Keratinocyte (primary cell): ENCODE data around the gene SEC16A. TPM values are rescaled to one million over a fixed set of nuclear protein-coding genes. Genes with fewer than 3 reads are reported as not detected.

Experiments used
- DNase-seq: peaks from one replicate; pipeline ENCODE4 v3.0.0-alpha.2; 2011; ENCODE audit warnings: low read depth, missing footprints, low spot score
- FAIRE-seq: peaks from 2 replicates; lab custom pipeline; 2011; peaks lifted over from hg19 to GRCh38; lab: Jason Lieb, UNC
- H2AFZ ChIP-seq: 2 replicates; pipeline ENCODE4 v1.6.0; 2012; ENCODE audit warnings: low read length, control low read depth, inconsistent platforms; ENCODE audit not compliant: control insufficient read depth
- H3K27ac ChIP-seq: 2 replicates; pipeline ENCODE4 v1.5.1; 2011; ENCODE audit warnings: low read length; ENCODE audit not compliant: control insufficient read depth, insufficient read depth
- H3K27me3 ChIP-seq: 3 replicates; pipeline ENCODE4 v1.6.0; 2011; ENCODE audit warnings: low read length; ENCODE audit not compliant: control insufficient read depth, insufficient read depth; ENCODE audit errors: extremely low read depth
- H3K36me3 ChIP-seq, 2 experiments: 2 replicates in 1 of 2; 3 replicates in 1 of 2; pipeline ENCODE4 v1.5.1; 2011; ENCODE audit warnings: low read length in 2 of 2, mild to moderate bottlenecking in 1 of 2; ENCODE audit not compliant: control insufficient read depth in 2 of 2, insufficient read depth in 2 of 2; ENCODE audit errors: extremely low read depth in 1 of 2
- H3K4me1 ChIP-seq: 3 replicates; pipeline ENCODE4 v1.5.1; 2011; ENCODE audit warnings: low read length; ENCODE audit not compliant: control insufficient read depth, insufficient read depth; ENCODE audit errors: extremely low read depth
- H3K4me2 ChIP-seq: 3 replicates; pipeline ENCODE4 v1.6.0; 2011; ENCODE audit warnings: low read depth, low read length; ENCODE audit not compliant: control insufficient read depth, insufficient read depth; ENCODE audit errors: extremely low read depth
- H3K4me3 ChIP-seq, 3 experiments: fragments of 200-600 bp in 1 of 3; sonication (generic) in 1 of 3; 2 replicates in 2 of 3; 3 replicates in 1 of 3; pipeline ENCODE4 v1.5.1; 2011 to 2016; ENCODE audit warnings: low read length in 3 of 3, mild to moderate bottlenecking in 3 of 3, control low read depth in 2 of 3, inconsistent platforms in 1 of 3, low read depth in 1 of 3, mixed read lengths in 1 of 3, mixed run types in 1 of 3, moderate library complexity in 1 of 3; ENCODE audit not compliant: control insufficient read depth in 2 of 3, insufficient read depth in 2 of 3; ENCODE audit errors: extremely low read depth in 1 of 3
- H3K79me2 ChIP-seq: 2 replicates; pipeline ENCODE4 v1.6.0; 2012; ENCODE audit warnings: low read length; ENCODE audit not compliant: control insufficient read depth, insufficient read depth
- H3K9ac ChIP-seq: 3 replicates; pipeline ENCODE4 v1.6.0; 2011; ENCODE audit warnings: low read length; ENCODE audit not compliant: control insufficient read depth, insufficient read depth; ENCODE audit errors: extremely low read depth
- H3K9me1 ChIP-seq: 3 replicates; pipeline ENCODE4 v1.6.0; 2011; ENCODE audit warnings: low read length; ENCODE audit not compliant: control insufficient read depth, insufficient read depth; ENCODE audit errors: extremely low read depth
- H3K9me3 ChIP-seq: 2 replicates; pipeline ENCODE4 v1.5.1; 2012; ENCODE audit warnings: low read depth, low read length; ENCODE audit not compliant: control insufficient read depth
- H4K20me1 ChIP-seq: 3 replicates; pipeline ENCODE4 v1.6.0; 2011; ENCODE audit warnings: low read length; ENCODE audit not compliant: control insufficient read depth, insufficient read depth; ENCODE audit errors: extremely low read depth
- CTCF ChIP-seq, 3 experiments: IDR thresholded peaks in 1 of 3; conservative IDR thresholded peaks in 1 of 3; optimal IDR thresholded peaks in 1 of 3; 2 replicates in 2 of 3; 3 replicates in 1 of 3; pipeline versions ENCODE3 to v1.5.1; 2011; ENCODE audit warnings: low read length in 3 of 3, mild to moderate bottlenecking in 3 of 3, moderate library complexity in 2 of 3, control low read depth in 1 of 3, inconsistent platforms in 1 of 3; ENCODE audit not compliant: insufficient read depth in 2 of 3; ENCODE audit errors: extremely low read depth in 1 of 3
- EZH2 ChIP-seq: IDR thresholded peaks from one replicate; pipeline ENCODE4 v1.6.1; 2012; ENCODE audit warnings: inconsistent platforms, mild to moderate bottlenecking, low read length, moderate library complexity
- dilution Hi-C: fragments of 300-500 bp; cut with MboI; formaldehyde crosslinking; loops from one replicate; pipeline ENCODE4 v1.7.0; 2020; ENCODE audit warnings: low sequenced_read_pairs; ENCODE audit not compliant: extremely low pct_ligation_motif_present
- polyA plus RNA-seq, 5 experiments: library from polyadenylated mRNA; depleted of rRNA in 3 of 5; stranded (reverse) in 3 of 5; stranded (forward) in 1 of 5; unstranded in 1 of 5; fragments of >200 nt; gene quantifications; 1 replicate in 1 of 5; 2 replicates in 3 of 5; 3 replicates in 1 of 5; pipeline versions ENCODE4 v1.2.1 to v1.2.3, GENCODE V29; 2011 to 2012; ENCODE audit warnings: missing spikeins in 2 of 5, low read depth in 1 of 5, low replicate concordance in 1 of 5

SEC16A gene
- polyA plus RNA-seq, 1 donor (not counting 4 experiments of a cell fraction or from before 2014, with no cell fraction given) = 15.8 TPM

- Histone ChIP-seq H3K79me2 (peaks cover 71% of the 10 kb centered on the region), H3K9me3 (no peaks in the 10 kb centered on the region), H3K4me2 (no peak overlapping the region), H3K9ac (no peak overlapping the region), H4K20me1 (peaks cover 27% of the 10 kb centered on the region), H3K4me3 (no peak overlapping the region), H3K27me3 (no peaks in the 10 kb centered on the region), H3K4me1 (no peaks in the 10 kb centered on the region), H3K9me1 (no peaks in the 10 kb centered on the region), H3K36me3 (peaks cover 59 to 72% of the 10 kb centered on the region in 2 experiments), H2AFZ (no peak overlapping the region), H3K27ac (no peak overlapping the region)
- FAIRE-seq (no peak), DNase-seq (no peak)
- dilution Hi-C loops = no loop called here
- TF ChIP-seq CTCF (optimal IDR thresholded peaks at IDR 0.05 in 1 of 3, IDR thresholded peaks at IDR 0.05 in 1 of 3, conservative IDR thresholded peaks at IDR 0.05 in 1 of 3; ENCODE audit: extremely low read depth in 1 of 3, insufficient read depth in 2 of 3, low read length in 3 of 3) = no peak
- TF ChIP-seq EZH2 = no peak
Measured at GRCh38 chr9:136471802-136472487, 10.9 kb downstream of the SEC16A start.

- Histone ChIP-seq H3K27me3 (no peaks in the 10 kb centered on the region), H2AFZ (no peak overlapping the region), H3K9ac (no peak overlapping the region), H3K36me3 (peaks cover 59 to 74% of the 10 kb centered on the region in 2 experiments), H3K4me1 (no peaks in the 10 kb centered on the region), H3K9me3 (no peaks in the 10 kb centered on the region), H3K27ac (no peak overlapping the region), H3K9me1 (no peaks in the 10 kb centered on the region), H4K20me1 (peaks cover 28% of the 10 kb centered on the region), H3K4me3 (no peak overlapping the region), H3K4me2 (no peak overlapping the region), H3K79me2 (peaks cover 66% of the 10 kb centered on the region)
- FAIRE-seq = no peak
- TF ChIP-seq CTCF (optimal IDR thresholded peaks at IDR 0.05 in 1 of 3, IDR thresholded peaks at IDR 0.05 in 1 of 3, conservative IDR thresholded peaks at IDR 0.05 in 1 of 3; ENCODE audit: extremely low read depth in 1 of 3, insufficient read depth in 2 of 3, low read length in 3 of 3) (no peak), EZH2 (no peak)
- DNase-seq = no peak
- dilution Hi-C loops = no loop called here
Measured at GRCh38 chr9:136470792-136471469, 11.9 kb downstream of the SEC16A start.
